Stimulated activated CD4-positive, alpha-beta T cell treated with anti-CD3 and anti-CD28 coated beads, Interleukin-15, amount 100 ng/mL, for 48 hours (primary cell): ENCODE results near the gene MAST2.
"Not testable (repeated sequence)": the region's sequence is repeated elsewhere in the genome, so short reads cannot be mapped to it uniquely, and the experiment has no call there.

Source experiments
- DNase-seq, 2 donors: peaks; one replicate each; pipeline ENCODE4 v3.0.0-alpha.2; 2020; ENCODE audit warnings: low read depth in 2 of 2

MAST2 gene

GRCh38 chr1:45932205-45932604 lies 128.8 kb downstream of the MAST2 start:
- not testable (repeated sequence) for DNase-seq

GRCh38 chr1:45934947-45935346 lies 131.5 kb downstream of the MAST2 start:
- DNase-seq, result no peak

DNA sequence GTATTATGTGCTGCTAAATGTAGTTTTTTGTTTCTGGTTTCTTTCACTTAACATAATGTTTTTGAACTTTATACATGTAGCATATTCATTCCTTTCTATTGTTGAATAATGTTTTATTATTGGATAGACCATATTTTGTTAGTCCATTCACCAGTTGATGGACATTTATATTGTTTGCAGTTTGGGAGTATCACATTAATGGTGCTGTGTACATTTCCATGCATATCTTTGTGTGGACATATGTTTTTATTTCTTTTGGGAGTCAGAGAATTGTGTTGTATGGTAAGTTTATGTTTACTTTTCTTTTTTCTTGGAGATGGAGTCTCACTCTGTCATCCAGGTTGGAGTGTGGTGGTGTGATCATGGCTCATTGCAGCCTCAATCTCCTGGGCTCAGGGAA lies 134.6 kb downstream of the MAST2 start:
- DNase-seq, result no peak

DNA sequence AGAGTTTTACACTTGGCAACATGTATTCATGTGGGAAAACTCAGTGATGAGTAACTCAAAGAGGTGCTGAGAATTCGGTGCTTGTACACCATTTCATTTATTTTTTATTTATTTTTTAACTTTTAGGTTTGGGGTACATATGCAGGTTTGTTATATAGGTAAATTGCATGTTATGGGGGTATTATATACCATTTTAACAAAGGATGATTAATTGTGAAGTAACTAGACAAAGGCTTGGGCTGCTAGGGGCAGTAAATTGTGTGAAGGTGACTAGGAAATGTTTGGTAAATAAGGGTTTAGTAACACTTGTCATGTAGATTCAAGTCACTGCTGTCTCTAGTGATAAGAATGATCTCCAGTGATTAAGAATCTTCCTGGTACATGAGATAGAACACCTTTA lies 139.0 kb downstream of the MAST2 start:
- DNase-seq, result no peak

DNA sequence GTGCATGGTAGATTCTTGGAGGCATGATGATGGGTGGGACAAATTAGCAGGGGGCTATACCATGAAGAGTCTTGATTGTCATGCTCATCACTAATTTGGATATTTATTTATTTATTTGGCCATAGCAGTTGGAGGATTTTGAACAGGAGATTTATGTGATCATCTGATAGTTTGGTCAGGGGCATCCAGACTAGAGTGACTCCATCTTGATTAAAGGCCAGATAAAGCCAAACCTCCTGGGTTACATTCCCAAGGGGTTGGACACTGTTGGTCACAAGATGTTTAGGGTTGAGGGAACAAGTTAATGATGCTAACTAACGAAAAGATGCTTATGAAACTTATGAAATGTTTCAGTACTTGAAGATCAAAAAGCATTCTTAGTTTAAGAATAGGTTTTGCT lies 139.8 kb downstream of the MAST2 start:
- no peak for DNase-seq

- DNase-seq, result no peak
These were observed 142.0 kb downstream of the MAST2 start for GRCh38 chr1:45945426-45945825.

DNA sequence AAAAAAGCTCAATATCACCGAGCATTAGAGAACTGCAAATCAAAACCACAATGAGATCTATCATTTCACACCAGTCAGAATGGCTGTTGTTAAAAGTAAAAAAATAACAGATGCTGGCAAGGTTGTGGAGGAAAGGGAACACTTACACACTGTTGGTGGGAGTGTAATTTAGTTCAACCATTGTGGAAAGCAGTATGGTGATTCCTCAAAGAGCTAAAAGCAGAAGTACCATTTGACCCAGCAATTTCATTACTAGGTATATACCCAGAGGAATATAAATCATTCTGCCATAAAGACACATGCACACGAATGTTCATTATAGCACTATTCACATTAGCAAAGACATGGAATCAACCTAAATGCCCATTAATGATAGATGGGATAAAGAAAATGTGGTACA lies 146.1 kb downstream of the MAST2 start:
- DNase-seq, result not testable (repeated sequence)

DNA sequence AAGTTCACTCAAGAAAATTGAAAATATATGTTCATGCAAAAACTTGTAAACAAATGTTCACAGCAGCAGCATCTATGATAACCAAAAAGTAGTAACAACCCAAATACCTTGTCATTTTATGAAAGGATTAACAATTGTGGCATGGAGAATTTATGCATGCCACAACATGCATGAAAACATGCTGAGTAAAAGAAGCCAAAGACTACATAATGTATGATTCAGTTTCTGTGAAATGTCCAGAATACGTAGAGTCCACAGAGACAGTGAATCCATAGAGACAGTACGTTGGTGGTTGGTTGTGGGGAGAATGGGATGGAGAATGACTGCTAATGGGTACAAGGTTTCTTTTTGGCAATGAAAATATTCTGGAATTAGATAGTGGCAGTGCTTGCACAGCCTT lies 148.7 kb downstream of the MAST2 start:
- DNase-seq, result no peak

GRCh38 chr1:45953934-45954847 lies 150.8 kb downstream of the MAST2 start:
- DNase-seq, result no peak

DNA sequence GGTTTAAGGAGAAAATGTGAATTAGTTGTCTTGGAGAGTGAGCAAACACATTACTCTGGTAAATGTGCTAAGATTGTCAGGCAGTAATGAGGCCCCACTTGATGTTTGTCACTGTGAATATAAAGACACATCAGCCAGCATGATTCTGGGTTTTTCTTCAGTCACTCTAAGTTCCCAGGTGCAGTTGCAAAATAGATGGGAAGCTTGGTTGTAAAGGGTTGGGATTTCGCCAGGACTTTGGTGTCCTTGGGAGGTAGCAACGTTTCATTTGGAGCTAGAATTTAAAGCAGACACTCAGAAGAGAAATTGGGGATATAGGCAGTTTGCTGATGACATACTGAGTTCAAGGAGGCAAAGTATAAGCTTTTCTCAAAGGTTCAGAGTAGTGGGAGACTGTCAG lies 154.3 kb downstream of the MAST2 start:
- no peak for DNase-seq

GRCh38 chr1:45958317-45958716 lies 154.9 kb downstream of the MAST2 start:
- DNase-seq, result no peak

- no peak for DNase-seq
These were observed 157.7 kb downstream of the MAST2 start for GRCh38 chr1:45960930-45961715.

GRCh38 chr1:45961936-45962335 lies 158.5 kb downstream of the MAST2 start:
- DNase-seq, result not testable (repeated sequence)

- DNase-seq, result no peak
These were observed 165.7 kb downstream of the MAST2 start for GRCh38 chr1:45968941-45969666.

DNA sequence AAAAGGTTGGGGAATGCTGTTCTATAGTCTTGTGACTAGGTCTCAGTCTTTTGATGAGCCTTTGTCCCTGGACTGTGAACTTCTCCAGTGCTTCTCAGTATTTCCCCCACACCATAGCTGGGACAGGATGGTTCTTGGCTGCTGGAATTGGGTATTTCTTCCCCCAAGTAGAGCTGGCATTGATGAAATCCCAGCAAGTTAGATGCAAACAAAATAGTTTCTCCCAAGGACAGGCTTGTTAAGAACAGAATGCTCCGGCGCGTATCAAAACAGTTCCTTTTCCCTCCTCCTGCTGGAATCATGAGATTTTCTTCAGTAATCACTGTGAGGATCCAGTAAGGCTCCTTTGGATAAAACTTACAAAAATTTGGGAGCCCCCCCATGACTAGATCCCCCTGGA lies 166.5 kb downstream of the MAST2 start:
- DNase-seq, result no peak

- DNase-seq, result no peak
These were observed 167.9 kb downstream of the MAST2 start for GRCh38 chr1:45971335-45971734.

DNA sequence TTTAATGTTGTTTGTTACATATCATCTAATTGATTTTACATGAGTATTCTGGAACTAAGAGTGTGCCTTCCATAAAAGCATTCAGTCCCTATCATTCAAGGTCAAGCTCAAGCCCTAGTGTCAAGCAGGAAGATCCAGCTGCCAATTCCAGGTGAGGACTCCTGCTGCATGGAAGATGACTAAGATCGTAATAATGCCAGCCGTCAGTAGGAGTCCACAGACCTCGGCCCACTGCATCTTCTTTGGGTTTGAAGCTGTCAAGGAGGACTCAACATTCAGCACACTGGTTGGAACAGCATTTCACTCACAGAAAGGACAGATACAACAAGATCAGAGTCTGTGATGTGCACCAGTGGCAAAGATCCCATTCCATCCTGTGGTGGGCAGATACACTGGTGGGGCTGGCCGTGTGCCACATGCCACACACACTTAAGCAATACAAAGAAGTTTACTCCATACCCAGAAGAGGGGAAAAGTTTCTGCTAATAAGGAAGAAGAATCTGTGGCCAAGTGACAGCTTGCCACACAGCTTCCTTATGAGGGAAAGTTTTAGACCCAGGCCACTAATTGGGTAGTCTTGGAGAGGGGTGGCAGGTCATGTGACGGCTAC lies 168.6 kb downstream of the MAST2 start:
- no peak for DNase-seq

GRCh38 chr1:45972621-45973020 lies 169.2 kb downstream of the MAST2 start:
- DNase-seq, result no peak

DNA sequence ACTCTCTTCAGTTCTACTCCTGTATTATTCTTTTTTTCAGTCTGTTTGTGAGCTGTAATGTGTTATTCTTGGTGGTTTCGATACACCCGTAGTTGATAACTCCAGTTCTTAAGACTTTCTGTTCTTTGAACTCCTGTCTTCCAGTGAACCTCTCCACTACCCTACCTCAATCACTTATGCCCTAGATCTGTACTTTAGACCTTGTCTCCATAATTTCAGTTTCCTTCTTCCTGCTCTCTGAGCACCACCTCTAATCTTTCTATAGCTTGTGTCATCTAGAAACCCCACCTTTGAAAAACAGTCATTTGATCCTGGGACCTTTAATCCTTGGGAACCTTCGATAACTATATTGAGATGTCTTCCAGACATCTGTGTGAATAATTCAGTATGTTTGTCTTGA lies 169.7 kb downstream of the MAST2 start:
- no peak for DNase-seq

GRCh38 chr1:45974541-45975269 lies 171.3 kb downstream of the MAST2 start:
- no peak for DNase-seq

DNA sequence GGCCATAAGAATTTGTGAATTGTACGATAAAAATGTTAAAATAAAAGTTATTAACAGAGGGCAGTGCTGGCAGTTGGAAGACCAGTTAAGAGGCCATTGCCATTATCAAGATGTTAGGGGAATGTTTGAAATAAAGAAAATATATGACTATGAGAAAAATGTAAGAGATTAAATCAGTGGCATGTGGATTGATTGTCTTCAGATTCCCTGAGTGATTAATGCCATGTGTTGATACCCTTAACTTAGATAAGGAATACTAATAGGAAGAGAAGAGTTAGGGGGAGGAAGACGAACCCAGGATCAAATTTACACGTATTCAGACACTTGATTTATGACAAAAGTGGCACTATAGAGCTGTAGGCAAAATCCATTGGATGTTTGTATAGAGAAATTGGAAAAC lies 173.2 kb downstream of the MAST2 start:
- DNase-seq, result no peak
